Stimulated activated CD8-positive, alpha-beta memory T cell treated with anti-CD3 and anti-CD28 coated beads, Interleukin-15, amount 100 ng/mL, for 4 hours (primary cell): Measurements from ENCODE around the gene TUB.

Experiments
- DNase-seq, 2 donors: peaks; one replicate each; pipeline ENCODE4 v3.0.0-alpha.2; 2020; ENCODE audit warnings: low read depth in 2 of 2

Gene TUB

GRCh38 chr11:8091721-8092120, 10.7 kb downstream of the TUB start:
- no peak for DNase-seq

DNA sequence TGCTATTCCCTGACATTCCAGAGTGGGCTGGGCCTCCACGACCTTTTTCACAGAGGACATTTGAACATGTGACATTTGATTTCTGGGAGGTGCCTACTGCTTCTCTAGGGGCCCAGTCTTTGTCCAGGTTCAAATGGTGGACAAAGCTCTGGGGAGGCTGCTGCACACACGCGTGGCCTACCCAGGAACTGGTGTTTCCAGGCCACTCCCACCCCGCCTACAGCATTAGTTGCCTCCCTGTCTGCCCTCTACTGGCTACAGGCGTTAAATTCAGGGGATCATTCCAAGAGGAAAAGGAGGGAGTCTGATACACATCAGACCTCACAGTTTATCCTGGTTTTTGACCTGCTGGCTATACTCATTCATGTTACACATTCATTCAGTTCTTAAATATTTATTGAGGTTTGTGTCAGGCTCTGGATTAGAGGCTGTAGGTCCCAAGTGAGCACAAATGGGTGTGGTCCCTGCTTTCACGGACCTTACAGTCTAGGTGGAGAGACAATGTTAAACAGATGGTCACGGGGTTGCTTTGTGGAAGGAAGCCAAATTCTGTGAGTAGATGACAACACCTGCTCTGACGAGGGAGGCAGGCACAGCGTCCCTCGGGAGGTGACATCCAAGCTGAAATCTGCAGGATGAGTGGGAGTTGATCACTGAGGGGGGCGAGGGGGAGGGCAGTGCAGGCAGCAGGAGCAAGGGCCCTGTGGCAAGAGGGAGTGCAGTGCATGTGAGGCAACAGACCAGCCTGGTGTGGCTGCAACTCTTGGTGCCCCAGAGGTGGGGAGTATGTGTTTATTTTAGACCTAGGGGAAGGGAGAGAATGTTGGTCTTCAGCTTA, 11.8 kb downstream of the TUB start:
- DNase-seq, result no peak

DNA sequence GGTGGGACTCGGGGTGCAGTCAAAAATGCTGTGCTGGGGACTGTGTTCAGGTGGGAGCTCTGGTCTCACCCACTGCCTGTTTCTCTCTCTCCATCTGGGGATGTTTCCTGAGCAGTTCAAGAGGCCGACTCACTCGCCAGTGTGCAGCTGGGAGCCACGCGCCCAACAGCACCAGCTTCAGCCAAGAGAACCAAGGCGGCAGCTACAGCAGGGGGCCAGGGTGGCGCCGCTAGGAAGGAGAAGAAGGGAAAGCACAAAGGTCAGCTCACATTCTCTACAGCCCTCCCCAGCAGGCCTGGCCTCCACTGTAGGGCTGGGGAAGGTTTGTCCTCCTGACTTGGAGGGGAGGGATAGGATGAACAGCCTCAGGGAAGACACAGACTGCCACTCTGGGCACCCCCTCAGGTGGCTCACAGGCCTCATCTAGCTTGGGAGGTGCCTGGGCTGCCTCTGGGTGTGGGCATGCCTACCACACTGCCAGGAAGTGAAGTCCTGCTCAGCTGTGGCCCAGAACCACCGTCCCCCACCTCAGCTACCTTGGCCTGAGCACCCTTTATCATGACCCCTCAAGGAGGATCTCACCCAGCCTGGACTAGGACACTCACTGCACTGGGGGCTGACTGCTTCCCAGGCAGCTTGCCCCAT, 13.0 kb downstream of the TUB start:
- DNase-seq, result no peak

DNA sequence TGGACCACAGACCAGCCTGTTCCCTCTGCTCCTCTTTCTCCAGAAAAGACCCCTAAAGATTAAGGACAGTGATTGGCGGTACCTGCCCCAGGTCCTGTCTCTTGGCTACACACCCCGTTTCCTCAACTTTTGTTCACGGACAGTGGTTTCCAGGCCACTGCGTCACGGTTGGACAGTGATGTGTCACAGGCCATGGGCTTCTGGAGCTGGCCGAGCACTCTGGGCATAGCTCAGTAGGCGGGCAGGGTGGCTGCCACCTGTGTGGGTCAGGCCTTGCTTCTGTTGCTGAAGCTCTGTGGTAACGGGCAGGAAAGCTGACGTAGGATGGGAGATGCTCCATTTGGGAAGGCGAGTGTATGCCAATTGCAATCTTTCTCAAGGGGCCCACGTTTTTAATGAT, 13.6 kb downstream of the TUB start:
- no peak for DNase-seq

- no peak for DNase-seq
Measured at GRCh38 chr11:8095371-8095770, 14.4 kb downstream of the TUB start.

DNA sequence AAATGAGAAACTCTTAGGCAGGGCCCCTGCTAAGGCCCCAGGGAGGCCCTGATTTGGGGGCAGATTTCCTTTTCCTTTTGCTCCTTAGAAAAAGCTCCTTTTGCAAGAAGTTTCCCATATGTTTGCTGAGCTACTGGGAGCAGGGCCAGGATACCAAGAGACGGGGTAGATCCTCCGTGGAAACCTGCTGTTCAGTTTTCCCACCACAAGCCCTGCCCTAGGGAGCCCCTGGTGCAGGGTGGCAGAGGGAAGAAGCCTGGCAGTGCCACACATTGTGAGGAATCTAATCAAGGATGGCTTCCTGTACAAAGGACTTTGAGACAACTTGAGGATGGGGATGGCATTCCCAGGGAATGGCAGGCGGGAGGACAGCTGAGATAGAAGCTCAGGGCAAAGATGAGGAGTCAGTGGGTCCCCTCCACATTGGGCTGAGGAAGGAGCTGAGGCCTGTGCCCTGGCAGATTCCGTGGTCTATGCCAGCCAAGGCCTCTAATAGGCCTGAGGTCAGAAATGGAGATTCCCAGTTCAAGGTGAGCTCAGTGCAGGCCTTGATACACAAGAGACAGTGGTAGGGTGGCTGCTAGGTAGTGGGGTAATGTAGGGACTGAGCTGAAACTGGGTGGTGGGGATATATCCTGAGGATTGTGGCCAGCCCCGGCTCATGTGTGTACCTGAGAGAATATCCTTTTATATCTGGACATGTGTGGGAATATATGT, 15.0 kb downstream of the TUB start:
- no peak for DNase-seq

DNA sequence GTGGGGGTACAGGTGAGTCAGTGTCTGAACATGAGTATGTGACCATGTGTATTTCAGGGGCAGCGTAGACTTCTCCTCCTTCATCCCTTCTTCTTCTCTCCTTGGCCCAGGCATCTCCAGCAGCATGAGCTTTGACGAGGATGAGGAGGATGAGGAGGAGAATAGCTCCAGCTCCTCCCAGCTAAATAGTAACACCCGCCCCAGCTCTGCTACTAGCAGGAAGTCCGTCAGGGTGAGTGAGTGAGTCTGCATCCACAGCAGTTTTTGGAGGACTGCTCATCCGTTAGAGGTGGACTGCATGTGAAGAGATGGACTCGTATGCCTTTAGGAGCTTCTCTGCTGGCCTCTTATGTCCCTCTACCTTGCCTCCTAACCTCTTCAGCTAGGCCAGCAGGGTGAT, 15.6 kb downstream of the TUB start:
- no peak for DNase-seq

DNA sequence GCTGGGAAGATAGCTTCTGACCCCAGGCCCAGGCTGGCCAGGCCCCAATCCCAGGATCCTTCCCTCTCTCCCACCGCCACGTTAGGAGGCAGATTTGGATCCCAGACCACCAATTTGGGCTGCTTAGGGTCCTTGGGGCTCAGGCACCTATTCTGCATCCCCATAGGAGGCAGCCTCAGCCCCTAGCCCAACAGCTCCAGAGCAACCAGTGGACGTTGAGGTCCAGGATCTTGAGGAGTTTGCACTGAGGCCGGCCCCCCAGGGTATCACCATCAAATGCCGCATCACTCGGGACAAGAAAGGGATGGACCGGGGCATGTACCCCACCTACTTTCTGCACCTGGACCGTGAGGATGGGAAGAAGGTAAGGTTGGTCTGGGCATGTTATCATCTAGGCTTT, 16.1 kb downstream of the TUB start:
- DNase-seq, result no peak

DNA sequence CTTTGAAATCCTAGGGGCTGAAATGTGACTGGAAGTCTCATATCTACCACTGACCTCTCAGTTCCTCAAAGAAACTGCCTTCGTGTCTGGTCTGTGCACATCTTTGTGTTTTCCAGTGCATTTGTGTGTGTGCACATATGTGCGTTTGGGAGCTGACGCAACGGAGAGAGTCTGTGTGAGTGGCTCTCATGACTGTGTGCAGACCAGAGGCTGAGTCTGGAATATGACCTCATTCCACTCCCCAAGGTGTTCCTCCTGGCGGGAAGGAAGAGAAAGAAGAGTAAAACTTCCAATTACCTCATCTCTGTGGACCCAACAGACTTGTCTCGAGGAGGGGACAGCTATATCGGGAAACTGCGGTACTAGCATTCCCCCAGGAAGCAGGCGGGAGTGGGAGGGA, 16.5 kb downstream of the TUB start:
- DNase-seq, result no peak

DNA sequence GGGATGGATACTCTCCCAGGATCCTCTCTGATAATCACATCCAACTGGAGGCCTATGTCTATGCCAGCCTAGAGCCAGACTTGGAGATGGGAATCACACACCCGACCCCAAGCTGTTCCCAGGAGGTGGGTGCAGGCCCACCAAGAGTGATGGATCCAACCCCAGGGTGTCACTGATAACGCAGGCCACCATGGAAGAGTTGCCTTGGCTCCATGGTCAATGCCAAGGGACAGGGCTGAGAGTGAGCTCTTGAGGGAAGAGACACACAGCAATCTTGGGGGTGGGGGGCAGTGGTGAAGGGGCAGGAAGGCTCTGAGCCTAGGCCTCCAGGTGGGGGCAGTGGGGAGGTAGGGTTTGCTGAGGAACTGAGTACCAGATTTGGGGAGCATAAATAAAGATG, 16.9 kb downstream of the TUB start:
- DNase-seq, result no peak

- DNase-seq, result no peak
Measured at GRCh38 chr11:8098361-8098760, 17.4 kb downstream of the TUB start.

DNA sequence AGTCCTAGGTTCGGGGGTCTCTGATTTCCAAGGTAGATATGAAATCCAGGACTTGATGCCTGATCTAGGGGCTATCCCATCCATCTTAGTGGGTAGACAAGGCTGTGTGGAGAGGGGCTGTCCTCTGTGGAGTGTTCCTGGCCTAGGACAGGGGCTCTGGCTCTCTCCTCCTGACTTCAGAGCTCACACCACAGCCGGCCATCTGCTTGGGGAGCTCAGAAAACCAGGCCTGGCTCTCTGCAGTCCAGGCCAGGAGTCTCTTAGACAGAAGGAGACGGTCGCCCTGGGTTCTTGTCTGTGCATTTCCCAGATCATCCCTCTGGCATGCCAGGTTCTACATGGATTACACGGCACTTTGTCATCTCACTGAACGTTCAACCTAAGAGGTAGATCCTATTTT, 17.9 kb downstream of the TUB start:
- no peak for DNase-seq

DNA sequence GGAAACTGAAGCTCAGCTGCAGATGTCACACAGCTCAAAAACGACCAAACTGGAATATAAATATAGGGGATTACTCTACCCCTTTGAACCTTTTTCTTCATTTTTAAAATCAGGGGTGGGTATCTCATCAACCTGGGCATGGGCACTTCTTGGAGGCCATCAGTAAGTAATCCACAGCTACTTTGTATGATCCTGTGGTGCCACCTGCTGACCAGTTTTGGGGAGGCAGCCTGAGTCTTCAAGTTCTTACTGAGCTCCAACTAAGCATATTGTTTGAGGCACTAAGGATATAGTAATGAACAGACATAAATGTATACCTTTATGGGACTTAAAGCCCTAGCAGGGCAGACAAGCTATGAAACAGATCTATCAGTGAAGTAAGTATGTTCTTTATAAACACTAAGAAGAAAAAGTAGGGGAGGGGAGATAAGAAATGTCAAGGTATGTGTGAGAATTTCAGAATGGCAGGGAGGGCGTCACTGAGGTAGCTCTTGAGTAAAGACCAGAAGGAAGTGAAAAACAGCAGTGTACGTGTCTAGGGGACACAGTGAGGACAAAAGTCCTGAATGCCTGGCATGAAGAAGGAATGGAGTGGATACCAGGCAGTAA, 18.4 kb downstream of the TUB start:
- peak; percentile 20 to 39 for DNase-seq

DNA sequence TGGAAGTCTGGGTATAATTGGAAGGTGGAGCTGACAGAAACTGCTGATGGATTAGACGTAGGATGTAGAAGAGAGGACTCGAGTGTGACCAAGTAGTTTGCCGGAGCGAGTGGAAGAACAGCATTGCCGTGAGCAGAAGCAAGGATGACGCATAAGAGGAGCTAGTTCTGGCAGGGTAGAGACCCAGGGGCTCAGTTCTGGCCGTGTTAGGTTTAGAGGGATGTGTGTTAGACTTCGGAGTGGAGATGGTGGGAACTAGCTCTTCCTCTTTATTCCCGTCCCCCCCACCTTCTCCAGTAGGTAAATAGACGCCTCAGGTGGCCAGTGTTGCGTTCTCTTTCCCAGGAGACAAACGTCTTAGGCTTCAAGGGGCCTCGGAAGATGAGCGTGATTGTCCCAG, 19.1 kb downstream of the TUB start:
- DNase-seq, result no peak

- DNase-seq, result no peak
Measured at GRCh38 chr11:8100605-8101004, 19.6 kb downstream of the TUB start.

GRCh38 chr11:8101421-8101820, 20.4 kb downstream of the TUB start:
- no peak for DNase-seq

GRCh38 chr11:8102296-8102915, 21.4 kb downstream of the TUB start:
- DNase-seq, result no peak

GRCh38 chr11:8102965-8103364, 22.0 kb downstream of the TUB start:
- no peak for DNase-seq

GRCh38 chr11:8103909-8104308, 22.9 kb downstream of the TUB start:
- DNase-seq, result no peak

- DNase-seq, result no peak
Measured at GRCh38 chr11:8105133-8105532, 24.1 kb downstream of the TUB start.

DNA sequence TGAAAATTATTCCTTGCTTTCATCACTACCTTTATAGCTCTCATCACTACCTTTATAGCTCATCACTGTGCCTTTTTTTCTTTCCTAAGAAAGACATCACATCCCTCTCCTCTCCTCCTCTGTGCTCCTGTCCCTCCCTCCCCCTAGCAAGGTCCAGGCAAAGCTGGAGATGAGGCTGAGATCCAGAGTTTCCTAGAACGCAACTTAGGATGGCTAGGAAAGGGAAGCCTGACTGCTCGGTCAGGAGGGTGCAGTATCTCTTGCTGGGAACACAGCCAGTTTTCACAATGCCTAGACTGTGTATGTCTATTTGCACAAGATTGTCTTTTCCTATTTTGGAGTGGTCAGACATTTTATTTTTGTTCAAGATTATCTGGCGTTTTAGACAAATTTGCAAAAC, 24.7 kb downstream of the TUB start:
- no peak for DNase-seq

- DNase-seq, result no peak
Measured at GRCh38 chr11:8106679-8107078, 25.7 kb downstream of the TUB start.
